Renal cortex interstitium (tissue), 11 donors: ENCODE data around the gene BDKRB1. TPM values are rescaled to one million over a fixed set of nuclear protein-coding genes. Genes with fewer than 3 reads are reported as not detected.
A peak's percentile ranks its signal among the peaks of the same experiment; 100 is the strongest.

Experiments
- DNase-seq, 11 donors: peaks; one replicate each; pipeline ENCODE4 v3.0.0-alpha.2; 2013; ENCODE audit warnings: low read depth in 9 of 11, low spot score in 4 of 11; ENCODE audit errors: extremely low read depth in 1 of 11
- polyA plus RNA-seq, 3 donors: library from polyadenylated mRNA; unstranded; fragments of 120-200 nt; gene quantifications; one replicate each; pipeline ENCODE4 v1.2.1, GENCODE V29; 2013; ENCODE audit not compliant: insufficient read length in 3 of 3

BDKRB1 gene
- polyA plus RNA-seq, 3 donors: 0.23 to 1.0 (median 0.52) TPM

GRCh38 chr14:96272777-96273473 is 16.9 kb downstream of the BDKRB1 start:
- DNase-seq: no peak

DNA sequence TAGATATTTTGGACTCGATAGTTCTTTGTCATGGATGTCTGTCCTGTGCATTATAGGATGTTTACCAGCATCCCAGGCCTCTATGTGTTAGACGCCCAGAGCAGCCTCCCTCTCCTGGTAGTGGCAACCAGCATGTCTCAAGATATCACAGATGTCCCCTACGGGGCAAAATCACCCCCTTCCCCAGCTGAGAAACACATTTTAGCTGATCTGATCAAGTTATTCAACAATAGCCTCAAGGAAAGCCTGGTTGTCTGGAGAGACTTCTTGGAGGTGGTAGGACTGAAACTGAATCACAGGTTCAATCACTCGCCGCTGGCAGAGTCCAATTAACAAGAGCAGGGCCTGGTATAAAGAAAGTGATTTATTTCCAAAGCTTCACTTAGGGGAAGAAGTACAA is 17.6 kb downstream of the BDKRB1 start:
- DNase-seq: no peak

- DNase-seq: no peak
Measured at GRCh38 chr14:96274122-96274521, 18.1 kb downstream of the BDKRB1 start.

GRCh38 chr14:96274543-96274942 is 18.5 kb downstream of the BDKRB1 start:
- DNase-seq: no peak

GRCh38 chr14:96275177-96276112 is 19.4 kb downstream of the BDKRB1 start:
- DNase-seq: peak in 8 of 11 donors; percentile 32 to 57 (median 47)

- no peak for DNase-seq
Measured at GRCh38 chr14:96277890-96278289, 21.9 kb downstream of the BDKRB1 start.

DNA sequence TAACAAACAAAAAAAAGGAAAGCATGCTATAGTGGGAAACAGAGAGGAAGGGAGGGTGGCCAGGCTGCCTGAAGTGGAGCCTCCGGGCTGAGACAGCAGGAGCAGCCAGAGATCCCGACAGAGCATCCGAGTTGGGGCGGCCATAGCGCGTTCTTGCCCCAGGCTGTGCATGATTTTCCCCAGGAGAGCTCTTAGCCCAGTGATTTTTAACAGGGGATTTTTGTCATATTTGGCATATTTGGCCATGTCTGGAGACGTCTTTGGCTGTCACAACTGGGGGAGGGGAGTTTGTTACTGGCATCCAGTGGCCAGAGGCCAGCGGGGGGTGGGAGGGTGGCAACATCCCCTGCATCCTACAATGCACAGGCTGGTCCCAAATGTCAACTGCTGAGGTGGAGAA is 23.6 kb downstream of the BDKRB1 start:
- DNase-seq: no peak

- no peak for DNase-seq
Measured at GRCh38 chr14:96280104-96280503, 24.1 kb downstream of the BDKRB1 start.

- DNase-seq: no peak
Measured at GRCh38 chr14:96281486-96281885, 25.5 kb downstream of the BDKRB1 start.

- DNase-seq: no peak
Measured at GRCh38 chr14:96284008-96284407, 28.0 kb downstream of the BDKRB1 start.

GRCh38 chr14:96284430-96284829 is 28.4 kb downstream of the BDKRB1 start:
- DNase-seq: no peak

- no peak for DNase-seq
Measured at GRCh38 chr14:96285667-96286066, 29.7 kb downstream of the BDKRB1 start.

- DNase-seq: no peak
Measured at GRCh38 chr14:96286251-96286650, 30.2 kb downstream of the BDKRB1 start.

DNA sequence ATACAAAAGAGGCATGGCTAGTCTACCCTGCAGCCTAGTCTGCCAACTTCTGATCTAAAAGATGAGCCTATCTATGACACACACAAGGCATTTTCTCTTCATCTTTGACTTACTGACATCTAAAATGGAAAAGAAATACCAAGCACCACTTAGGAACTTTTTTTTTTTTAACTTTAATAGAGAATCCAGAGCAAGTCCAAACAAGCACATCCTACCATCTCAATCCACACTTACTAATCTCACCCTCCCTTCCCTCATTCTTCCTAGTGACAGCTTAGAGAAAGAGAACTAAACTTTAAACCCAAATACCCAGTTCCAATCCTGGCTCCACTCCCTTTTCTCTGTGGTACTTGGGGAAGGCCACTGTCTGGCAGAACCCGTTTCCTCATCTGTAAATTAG is 31.8 kb downstream of the BDKRB1 start:
- no peak for DNase-seq

DNA sequence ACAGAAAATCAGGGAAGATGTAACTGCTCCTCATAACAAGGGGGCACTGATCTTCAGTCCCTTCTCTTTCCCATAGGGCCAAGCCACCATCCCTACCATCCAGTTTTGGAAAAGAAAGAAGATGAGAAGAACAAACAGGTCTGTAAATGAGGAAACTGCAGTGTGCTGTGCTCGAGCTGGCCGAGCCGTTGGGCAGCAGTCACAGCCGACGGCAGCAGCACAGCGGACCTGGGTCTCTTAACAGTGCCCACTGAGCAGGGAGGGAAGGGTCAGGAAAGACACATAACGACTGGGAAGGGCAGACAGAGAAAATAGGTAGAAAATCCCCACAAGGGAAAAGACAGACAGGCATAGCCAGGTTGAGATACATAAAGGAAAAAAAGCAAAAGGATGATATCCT is 38.2 kb downstream of the BDKRB1 start:
- DNase-seq: no peak

DNA sequence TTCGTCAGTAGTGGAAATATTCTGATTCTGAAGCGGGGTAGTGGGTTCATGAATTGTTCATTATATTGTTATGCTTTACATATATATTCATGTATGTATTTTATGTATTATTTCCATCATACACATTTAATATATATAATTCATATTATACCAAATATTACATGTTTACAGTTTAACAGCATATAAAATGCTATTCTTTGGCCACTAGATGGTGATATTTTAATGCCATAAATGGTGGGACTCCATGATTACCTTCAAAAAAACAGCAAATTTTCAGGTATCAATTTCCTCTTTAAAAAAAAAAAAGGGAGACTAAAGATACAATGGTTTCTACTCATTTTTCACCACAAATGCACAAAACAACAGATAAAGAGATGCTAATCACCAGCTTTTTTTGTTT is 41.0 kb downstream of the BDKRB1 start:
- DNase-seq: no peak

DNA sequence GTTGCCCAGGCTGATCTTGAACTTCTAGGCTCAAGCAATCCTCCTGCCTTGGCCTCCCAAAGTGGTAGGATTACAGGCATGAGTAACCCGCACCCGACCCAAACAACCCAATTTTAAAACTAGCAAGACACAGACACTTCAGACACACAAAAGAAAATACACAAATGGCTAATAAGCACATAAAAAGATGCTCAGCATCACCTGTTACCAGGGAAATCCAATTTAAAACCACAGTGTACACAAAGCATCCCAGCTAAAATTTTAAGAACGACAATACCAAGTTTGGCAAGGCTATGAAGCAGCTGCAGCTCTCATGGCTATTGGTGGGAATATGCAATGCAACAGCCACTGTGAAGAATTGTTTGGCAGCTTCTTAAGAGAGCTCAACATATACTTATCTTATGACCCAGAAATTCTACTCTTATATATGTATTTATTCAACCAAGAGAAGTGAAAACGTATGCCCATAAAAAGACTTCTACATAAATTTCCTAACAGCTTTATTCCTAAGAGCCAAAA is 42.0 kb downstream of the BDKRB1 start:
- no peak for DNase-seq

- no peak for DNase-seq
Measured at GRCh38 chr14:96299441-96299840, 43.4 kb downstream of the BDKRB1 start.

DNA sequence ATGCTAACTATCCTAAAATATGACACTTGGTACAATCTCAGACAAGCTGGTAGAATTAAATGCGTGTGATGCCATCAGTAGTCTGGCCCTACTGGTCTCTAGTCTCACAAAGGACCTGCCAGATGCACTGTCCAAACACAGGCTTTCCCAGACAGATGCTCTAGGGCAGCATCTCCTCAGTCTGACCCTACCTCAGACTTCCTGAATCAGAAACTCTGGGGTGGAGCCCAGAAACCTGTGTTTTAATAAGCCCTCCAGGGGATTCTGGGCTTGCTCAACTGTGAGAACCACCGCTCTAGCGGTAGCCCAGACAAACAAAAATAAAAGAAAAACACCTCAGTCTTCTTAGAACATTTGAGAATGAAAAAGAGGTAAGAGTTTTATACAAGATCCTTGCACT is 48.0 kb downstream of the BDKRB1 start:
- no peak for DNase-seq

- DNase-seq: no peak
Measured at GRCh38 chr14:96304956-96305355, 48.9 kb downstream of the BDKRB1 start.
